ENCODE data around the gene LRRC3. TPM values are rescaled to one million over a fixed set of nuclear protein-coding genes. Genes with fewer than 3 reads are reported as not detected.
A peak's percentile ranks its signal among the peaks of the same experiment; 100 is the strongest.

Gene LRRC3
- total RNA-seq, 1 experiment from 2014 or later, result 5.7 TPM

DNA sequence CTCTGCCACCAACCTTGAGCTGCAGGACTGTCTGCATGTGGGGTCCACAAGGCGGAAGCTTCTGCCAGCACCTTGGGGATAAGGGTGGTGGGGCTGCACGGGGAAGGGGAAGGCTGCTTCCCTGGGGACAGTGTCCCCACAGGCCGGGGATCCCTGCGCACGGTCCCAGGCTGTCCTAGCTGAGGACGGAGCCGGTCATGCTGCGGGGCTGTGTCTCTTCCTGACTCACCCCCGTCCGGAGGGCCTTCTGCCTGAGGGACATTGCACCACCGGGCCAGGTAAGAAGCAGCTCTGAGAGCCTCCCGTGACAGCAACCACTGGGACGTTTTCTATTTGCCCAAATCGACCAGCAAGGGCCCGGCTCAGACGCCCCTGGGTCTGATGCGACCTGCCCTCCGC lies 54.8 kb downstream of the LRRC3 start:
- Mint-ChIP-seq H3K36me3 (no peaks in the 10 kb centered on the region), H3K4me3 (no peak overlapping the region), H3K4me1 (no peaks in the 10 kb centered on the region; the same call in 1 of the 2 replicates), H3K9me3 (no peaks in the 10 kb centered on the region), H3K27me3 (ENCODE audit: low read depth) (no peaks in the 10 kb centered on the region), H3K27ac (peak overlapping the region; percentile 22)
- ChIA-PET POLR2A (no interaction called here), CTCF (interaction anchor here (0.6 to 4.2 kb wide), 44 partner anchors 9 to 462 kb away, joined by 3 to 53 read pairs (median 5); partner anchors contain the start of genes KRTAP10-4, KRTAP10-6, TSPEAR and UBE2G2)
- TF ChIP-seq FOXP1 (CRISPR knock-in tag; IDR thresholded peaks at IDR 0.05; ENCODE audit: borderline replicate concordance), result 0 out of 2 replicates have a peak, but pooled peaks have one; percentile 31
- TF ChIP-seq JAZF1 (CRISPR knock-in tag; IDR thresholded peaks at IDR 0.05), result no peak
- ATAC-seq (peak; percentile 20), DNase-seq (ENCODE audit: low spot score) (no peak)

DNA sequence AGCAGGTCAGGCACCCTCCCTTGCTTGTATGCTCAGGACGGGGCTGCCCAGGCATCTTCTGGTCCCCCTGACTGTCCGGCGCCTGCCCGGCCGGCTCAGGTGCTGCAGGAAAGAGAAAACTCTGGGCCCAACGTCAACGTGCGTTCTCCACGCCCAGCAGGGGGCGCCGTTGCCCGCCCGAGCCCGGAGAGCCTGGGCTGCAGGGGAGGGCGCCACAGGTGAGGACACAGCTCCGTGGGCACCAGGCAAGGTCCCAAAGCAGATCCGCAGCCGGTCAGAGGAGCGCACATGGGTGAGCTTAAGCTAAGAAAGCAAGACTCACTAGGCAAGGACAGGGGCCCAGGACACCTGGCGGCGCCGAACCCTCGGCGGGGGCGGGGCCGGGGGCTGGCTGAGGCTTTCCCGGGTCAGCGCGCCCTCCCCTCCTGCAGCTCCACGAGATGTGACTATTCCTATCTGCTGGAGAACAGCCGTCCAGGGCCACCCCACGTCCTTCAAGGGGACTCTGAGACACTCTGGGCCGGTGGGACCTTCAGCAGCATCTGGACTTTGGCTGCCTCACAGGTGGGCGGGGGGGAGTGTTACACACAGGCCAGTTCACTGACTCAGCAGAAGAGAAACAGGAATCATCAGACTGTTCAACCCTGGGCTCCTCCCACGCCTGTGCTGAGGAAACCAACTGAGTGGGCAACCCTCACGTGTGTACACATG lies 55.4 kb downstream of the LRRC3 start:
- Mint-ChIP-seq H3K27me3 (ENCODE audit: low read depth) (no peaks in the 10 kb centered on the region), H3K4me3 (no peak overlapping the region), H3K36me3 (no peaks in the 10 kb centered on the region), H3K27ac (no peak overlapping the region), H3K4me1 (no peaks in the 10 kb centered on the region; the same call in 1 of the 2 replicates), H3K9me3 (no peaks in the 10 kb centered on the region)
- ChIA-PET CTCF (interaction anchor here (0.5 to 4.2 kb wide), 54 partner anchors 9 to 1784 kb away, joined by 3 to 53 read pairs (median 5); partner anchors contain the start of genes KRTAP10-4, KRTAP10-6, PTTG1IP and TSPEAR), POLR2A (interaction anchor here (0.7 kb wide), 1 partner anchor 12 kb away, joined by 3 read pairs; no protein-coding TSS in a partner anchor)
- DNase-seq (ENCODE audit: low spot score), result peak; percentile 82
- ATAC-seq, result peak; percentile 86
- TF ChIP-seq ZNF219 (CRISPR knock-in tag; IDR thresholded peaks at IDR 0.05; ENCODE audit: borderline replicate concordance) (no peak), ZNF263 (CRISPR knock-in tag; IDR thresholded peaks at IDR 0.05; ENCODE audit: low read depth) (no peak), NR1H2 (CRISPR knock-in tag; IDR thresholded peaks at IDR 0.05) (no peak), GABPB1 (CRISPR knock-in tag; IDR thresholded peaks at IDR 0.05) (no peak), ATF1 (CRISPR knock-in tag; IDR thresholded peaks at IDR 0.05) (no peak), CREB1 (CRISPR knock-in tag; IDR thresholded peaks at IDR 0.05) (no peak), TEAD4 (CRISPR knock-in tag; IDR thresholded peaks at IDR 0.05) (no peak), FOXK1 (CRISPR knock-in tag; IDR thresholded peaks at IDR 0.05) (0 out of 2 replicates have a peak, but pooled peaks have one; percentile 32), HMGA2 (CRISPR knock-in tag; IDR thresholded peaks at IDR 0.05) (no peak)
- TF ChIP-seq, protein P1, sequence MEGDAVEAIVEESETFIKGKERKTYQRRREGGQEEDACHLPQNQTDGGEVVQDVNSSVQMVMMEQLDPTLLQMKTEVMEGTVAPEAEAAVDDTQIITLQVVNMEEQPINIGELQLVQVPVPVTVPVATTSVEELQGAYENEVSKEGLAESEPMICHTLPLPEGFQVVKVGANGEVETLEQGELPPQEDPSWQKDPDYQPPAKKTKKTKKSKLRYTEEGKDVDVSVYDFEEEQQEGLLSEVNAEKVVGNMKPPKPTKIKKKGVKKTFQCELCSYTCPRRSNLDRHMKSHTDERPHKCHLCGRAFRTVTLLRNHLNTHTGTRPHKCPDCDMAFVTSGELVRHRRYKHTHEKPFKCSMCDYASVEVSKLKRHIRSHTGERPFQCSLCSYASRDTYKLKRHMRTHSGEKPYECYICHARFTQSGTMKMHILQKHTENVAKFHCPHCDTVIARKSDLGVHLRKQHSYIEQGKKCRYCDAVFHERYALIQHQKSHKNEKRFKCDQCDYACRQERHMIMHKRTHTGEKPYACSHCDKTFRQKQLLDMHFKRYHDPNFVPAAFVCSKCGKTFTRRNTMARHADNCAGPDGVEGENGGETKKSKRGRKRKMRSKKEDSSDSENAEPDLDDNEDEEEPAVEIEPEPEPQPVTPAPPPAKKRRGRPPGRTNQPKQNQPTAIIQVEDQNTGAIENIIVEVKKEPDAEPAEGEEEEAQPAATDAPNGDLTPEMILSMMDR (IDR thresholded peaks at IDR 0.05), result peak; percentile 90
- TF ChIP-seq, protein P2, sequence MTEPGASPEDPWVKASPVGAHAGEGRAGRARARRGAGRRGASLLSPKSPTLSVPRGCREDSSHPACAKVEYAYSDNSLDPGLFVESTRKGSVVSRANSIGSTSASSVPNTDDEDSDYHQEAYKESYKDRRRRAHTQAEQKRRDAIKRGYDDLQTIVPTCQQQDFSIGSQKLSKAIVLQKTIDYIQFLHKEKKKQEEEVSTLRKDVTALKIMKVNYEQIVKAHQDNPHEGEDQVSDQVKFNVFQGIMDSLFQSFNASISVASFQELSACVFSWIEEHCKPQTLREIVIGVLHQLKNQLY (CRISPR knock-in tag; IDR thresholded peaks at IDR 0.05), result 0 out of 2 replicates have a peak, but pooled peaks have one; percentile 38
- TF ChIP-seq, protein P3, sequence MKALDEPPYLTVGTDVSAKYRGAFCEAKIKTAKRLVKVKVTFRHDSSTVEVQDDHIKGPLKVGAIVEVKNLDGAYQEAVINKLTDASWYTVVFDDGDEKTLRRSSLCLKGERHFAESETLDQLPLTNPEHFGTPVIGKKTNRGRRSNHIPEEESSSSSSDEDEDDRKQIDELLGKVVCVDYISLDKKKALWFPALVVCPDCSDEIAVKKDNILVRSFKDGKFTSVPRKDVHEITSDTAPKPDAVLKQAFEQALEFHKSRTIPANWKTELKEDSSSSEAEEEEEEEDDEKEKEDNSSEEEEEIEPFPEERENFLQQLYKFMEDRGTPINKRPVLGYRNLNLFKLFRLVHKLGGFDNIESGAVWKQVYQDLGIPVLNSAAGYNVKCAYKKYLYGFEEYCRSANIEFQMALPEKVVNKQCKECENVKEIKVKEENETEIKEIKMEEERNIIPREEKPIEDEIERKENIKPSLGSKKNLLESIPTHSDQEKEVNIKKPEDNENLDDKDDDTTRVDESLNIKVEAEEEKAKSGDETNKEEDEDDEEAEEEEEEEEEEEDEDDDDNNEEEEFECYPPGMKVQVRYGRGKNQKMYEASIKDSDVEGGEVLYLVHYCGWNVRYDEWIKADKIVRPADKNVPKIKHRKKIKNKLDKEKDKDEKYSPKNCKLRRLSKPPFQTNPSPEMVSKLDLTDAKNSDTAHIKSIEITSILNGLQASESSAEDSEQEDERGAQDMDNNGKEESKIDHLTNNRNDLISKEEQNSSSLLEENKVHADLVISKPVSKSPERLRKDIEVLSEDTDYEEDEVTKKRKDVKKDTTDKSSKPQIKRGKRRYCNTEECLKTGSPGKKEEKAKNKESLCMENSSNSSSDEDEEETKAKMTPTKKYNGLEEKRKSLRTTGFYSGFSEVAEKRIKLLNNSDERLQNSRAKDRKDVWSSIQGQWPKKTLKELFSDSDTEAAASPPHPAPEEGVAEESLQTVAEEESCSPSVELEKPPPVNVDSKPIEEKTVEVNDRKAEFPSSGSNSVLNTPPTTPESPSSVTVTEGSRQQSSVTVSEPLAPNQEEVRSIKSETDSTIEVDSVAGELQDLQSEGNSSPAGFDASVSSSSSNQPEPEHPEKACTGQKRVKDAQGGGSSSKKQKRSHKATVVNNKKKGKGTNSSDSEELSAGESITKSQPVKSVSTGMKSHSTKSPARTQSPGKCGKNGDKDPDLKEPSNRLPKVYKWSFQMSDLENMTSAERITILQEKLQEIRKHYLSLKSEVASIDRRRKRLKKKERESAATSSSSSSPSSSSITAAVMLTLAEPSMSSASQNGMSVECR (CRISPR knock-in tag; IDR thresholded peaks at IDR 0.05; ENCODE audit: borderline replicate concordance), result no peak
- TF ChIP-seq, protein P4, sequence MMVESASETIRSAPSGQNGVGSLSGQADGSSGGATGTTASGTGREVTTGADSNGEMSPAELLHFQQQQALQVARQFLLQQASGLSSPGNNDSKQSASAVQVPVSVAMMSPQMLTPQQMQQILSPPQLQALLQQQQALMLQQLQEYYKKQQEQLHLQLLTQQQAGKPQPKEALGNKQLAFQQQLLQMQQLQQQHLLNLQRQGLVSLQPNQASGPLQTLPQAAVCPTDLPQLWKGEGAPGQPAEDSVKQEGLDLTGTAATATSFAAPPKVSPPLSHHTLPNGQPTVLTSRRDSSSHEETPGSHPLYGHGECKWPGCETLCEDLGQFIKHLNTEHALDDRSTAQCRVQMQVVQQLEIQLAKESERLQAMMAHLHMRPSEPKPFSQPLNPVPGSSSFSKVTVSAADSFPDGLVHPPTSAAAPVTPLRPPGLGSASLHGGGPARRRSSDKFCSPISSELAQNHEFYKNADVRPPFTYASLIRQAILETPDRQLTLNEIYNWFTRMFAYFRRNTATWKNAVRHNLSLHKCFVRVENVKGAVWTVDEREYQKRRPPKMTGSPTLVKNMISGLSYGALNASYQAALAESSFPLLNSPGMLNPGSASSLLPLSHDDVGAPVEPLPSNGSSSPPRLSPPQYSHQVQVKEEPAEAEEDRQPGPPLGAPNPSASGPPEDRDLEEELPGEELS (CRISPR knock-in tag; IDR thresholded peaks at IDR 0.05), result 0 out of 2 replicates have a peak, but pooled peaks have one; percentile 45
- TF ChIP-seq, protein P5, sequence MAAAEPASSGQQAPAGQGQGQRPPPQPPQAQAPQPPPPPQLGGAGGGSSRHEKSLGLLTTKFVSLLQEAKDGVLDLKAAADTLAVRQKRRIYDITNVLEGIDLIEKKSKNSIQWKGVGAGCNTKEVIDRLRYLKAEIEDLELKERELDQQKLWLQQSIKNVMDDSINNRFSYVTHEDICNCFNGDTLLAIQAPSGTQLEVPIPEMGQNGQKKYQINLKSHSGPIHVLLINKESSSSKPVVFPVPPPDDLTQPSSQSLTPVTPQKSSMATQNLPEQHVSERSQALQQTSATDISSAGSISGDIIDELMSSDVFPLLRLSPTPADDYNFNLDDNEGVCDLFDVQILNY (CRISPR knock-in tag; IDR thresholded peaks at IDR 0.05), result 0 out of 2 replicates have a peak, but pooled peaks have one; percentile 51
- TF ChIP-seq, protein P6, sequence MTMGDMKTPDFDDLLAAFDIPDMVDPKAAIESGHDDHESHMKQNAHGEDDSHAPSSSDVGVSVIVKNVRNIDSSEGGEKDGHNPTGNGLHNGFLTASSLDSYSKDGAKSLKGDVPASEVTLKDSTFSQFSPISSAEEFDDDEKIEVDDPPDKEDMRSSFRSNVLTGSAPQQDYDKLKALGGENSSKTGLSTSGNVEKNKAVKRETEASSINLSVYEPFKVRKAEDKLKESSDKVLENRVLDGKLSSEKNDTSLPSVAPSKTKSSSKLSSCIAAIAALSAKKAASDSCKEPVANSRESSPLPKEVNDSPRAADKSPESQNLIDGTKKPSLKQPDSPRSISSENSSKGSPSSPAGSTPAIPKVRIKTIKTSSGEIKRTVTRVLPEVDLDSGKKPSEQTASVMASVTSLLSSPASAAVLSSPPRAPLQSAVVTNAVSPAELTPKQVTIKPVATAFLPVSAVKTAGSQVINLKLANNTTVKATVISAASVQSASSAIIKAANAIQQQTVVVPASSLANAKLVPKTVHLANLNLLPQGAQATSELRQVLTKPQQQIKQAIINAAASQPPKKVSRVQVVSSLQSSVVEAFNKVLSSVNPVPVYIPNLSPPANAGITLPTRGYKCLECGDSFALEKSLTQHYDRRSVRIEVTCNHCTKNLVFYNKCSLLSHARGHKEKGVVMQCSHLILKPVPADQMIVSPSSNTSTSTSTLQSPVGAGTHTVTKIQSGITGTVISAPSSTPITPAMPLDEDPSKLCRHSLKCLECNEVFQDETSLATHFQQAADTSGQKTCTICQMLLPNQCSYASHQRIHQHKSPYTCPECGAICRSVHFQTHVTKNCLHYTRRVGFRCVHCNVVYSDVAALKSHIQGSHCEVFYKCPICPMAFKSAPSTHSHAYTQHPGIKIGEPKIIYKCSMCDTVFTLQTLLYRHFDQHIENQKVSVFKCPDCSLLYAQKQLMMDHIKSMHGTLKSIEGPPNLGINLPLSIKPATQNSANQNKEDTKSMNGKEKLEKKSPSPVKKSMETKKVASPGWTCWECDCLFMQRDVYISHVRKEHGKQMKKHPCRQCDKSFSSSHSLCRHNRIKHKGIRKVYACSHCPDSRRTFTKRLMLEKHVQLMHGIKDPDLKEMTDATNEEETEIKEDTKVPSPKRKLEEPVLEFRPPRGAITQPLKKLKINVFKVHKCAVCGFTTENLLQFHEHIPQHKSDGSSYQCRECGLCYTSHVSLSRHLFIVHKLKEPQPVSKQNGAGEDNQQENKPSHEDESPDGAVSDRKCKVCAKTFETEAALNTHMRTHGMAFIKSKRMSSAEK (CRISPR knock-in tag; IDR thresholded peaks at IDR 0.05; ENCODE audit: borderline replicate concordance), result no peak
